IPS-18c (cell line): ENCODE measurements around the gene ZNF276.

Experiments
- H3K4me3 ChIP-seq: 2 replicates; pipeline ENCODE4 v1.7.0; 2013; ENCODE audit warnings: low read depth, mild to moderate bottlenecking, low read length, moderate library complexity; ENCODE audit not compliant: insufficient read depth
- H3K9me3 ChIP-seq: one replicate; pipeline ENCODE4 v1.6.1; 2013; ENCODE audit warnings: mild to moderate bottlenecking, low read length, moderate library complexity; ENCODE audit not compliant: control insufficient read depth, insufficient read depth

Gene ZNF276

GRCh38 chr16:89706518-89707260 lies 14.6 kb upstream of the ZNF276 start:
- Histone ChIP-seq H3K4me3 (no peak overlapping the region), H3K9me3 (no peaks in the 10 kb centered on the region)

DNA sequence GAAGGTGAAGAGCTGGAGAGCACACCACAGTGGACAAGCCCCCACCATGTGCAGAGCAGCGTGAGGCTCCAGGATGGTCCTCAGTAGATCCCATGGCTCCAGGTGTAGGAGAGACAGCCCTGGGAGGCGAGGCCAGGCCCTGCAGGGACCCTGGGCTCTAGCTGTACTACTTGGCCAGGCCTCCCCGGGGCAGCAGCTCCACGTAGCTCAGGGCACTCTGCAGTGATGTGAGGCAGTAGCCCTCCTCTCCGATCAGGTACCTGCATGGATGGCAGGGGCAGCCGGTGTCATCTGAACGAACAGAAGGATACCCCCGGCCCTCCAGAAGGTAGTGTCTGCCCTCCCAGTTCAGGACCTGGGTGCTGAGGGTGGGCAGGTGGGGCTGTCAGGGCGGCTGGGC lies 13.6 kb upstream of the ZNF276 start:
- no peaks in the 10 kb centered on the region for H3K9me3 ChIP-seq

GRCh38 chr16:89708481-89708931 lies 12.8 kb upstream of the ZNF276 start:
- no peaks in the 10 kb centered on the region for H3K9me3 ChIP-seq
- no peak overlapping the region for H3K4me3 ChIP-seq

More for the DNA sequence above, 13.6 kb upstream of the ZNF276 start:
- no peak overlapping the region for H3K4me3 ChIP-seq

GRCh38 chr16:89709166-89709565 lies 12.2 kb upstream of the ZNF276 start:
- H3K9me3 ChIP-seq, result no peaks in the 10 kb centered on the region
- H3K4me3 ChIP-seq, result no peak overlapping the region; the same call in 1 of the 2 replicates

- Histone ChIP-seq H3K9me3 (no peaks in the 10 kb centered on the region), H3K4me3 (no peak overlapping the region)
These were observed 11.5 kb upstream of the ZNF276 start for GRCh38 chr16:89709716-89710432.

DNA sequence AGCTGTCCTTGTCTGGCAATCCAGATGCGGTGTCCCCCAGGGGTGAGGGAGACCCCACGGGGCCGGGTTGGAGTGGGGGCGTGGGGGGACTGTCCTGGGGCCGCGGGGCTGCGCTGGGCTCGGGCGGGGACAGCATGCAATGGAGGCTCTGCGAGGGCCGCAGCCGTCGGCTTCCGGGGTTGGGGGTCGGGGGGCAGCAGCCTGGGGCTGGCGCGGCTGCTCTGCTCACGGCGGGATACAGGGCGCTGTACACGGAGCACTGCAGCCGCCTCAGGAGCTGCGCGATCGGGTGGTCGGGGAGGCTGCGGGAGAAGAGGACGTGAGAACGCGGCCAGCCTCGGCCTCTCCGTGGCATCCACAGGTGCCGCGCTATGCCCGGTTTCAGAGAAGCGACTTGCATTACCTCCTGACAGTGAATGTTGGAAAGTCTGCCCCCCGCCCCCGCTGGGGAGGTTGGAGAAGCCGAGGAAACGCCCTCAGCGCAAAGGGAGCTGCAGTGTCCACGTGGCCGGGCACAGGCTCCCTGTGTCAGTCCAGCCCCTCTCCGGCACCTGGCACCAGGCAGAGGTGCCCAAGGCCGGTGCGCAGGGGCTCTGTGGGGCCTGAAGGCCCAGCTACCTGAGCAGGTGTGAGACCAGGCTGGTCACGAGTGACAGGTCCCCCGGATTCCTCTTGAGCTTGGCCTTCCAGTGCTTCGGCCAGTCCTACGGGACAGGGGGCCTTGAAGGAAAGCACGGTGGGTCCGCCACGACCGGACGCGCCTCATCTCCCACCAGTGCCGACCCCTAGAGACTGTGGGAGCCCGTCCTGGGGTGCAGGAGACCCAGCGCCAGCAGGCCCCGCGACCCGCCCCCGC lies 10.4 kb upstream of the ZNF276 start:
- Histone ChIP-seq H3K4me3 (peak overlapping the region; percentile 24; the same call in 1 of the 2 replicates), H3K9me3 (no peaks in the 10 kb centered on the region)

GRCh38 chr16:89711601-89712273 lies 9.6 kb upstream of the ZNF276 start:
- peak overlapping the region; percentile 92 for H3K4me3 ChIP-seq
- no peaks in the 10 kb centered on the region for H3K9me3 ChIP-seq

- Histone ChIP-seq H3K4me3 (peak overlapping the region; percentile 92), H3K9me3 (no peaks in the 10 kb centered on the region)
These were observed 9.0 kb upstream of the ZNF276 start for GRCh38 chr16:89712274-89712781.

GRCh38 chr16:89716493-89716892 lies 4.8 kb upstream of the ZNF276 start:
- H3K9me3 ChIP-seq, result no peaks in the 10 kb centered on the region
- H3K4me3 ChIP-seq, result no peak overlapping the region

DNA sequence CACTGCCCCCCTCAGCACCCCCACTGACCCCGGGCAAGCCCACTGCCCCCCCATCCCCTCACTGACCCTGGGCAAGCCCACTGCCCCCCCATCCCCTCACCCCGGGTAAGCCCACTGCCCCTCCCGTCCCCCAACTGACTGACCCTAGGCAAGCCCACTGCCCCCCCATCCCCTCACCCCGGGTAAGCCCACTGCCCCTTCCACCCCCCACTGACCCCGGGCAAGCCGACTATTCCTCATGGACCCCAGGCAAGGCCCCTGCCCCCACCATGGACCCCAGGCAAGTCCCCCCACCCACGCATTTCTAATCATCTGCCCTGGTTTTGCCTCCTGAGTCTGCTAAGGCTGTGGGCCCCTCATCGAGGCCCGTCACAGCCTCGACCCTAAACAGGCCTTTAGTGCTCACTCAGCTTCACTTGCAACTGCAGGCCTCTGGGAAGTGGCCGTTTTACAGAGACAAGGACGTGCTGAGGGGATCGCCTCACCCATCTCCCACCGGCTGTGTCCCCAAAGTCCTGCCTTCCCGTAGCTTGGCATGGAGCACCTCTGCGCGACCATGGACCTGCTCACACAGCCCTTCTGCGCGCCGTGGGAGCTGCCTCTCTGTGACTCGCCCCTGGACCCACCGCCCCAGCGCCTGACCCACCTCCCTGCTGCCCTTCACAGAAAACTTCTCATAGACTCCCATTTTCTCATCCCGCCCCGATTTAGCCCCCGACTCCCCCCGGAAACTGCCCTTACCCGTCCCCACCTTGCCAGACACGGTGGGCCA lies 4.2 kb upstream of the ZNF276 start:
- Histone ChIP-seq H3K4me3 (no peak overlapping the region), H3K9me3 (no peaks in the 10 kb centered on the region)

DNA sequence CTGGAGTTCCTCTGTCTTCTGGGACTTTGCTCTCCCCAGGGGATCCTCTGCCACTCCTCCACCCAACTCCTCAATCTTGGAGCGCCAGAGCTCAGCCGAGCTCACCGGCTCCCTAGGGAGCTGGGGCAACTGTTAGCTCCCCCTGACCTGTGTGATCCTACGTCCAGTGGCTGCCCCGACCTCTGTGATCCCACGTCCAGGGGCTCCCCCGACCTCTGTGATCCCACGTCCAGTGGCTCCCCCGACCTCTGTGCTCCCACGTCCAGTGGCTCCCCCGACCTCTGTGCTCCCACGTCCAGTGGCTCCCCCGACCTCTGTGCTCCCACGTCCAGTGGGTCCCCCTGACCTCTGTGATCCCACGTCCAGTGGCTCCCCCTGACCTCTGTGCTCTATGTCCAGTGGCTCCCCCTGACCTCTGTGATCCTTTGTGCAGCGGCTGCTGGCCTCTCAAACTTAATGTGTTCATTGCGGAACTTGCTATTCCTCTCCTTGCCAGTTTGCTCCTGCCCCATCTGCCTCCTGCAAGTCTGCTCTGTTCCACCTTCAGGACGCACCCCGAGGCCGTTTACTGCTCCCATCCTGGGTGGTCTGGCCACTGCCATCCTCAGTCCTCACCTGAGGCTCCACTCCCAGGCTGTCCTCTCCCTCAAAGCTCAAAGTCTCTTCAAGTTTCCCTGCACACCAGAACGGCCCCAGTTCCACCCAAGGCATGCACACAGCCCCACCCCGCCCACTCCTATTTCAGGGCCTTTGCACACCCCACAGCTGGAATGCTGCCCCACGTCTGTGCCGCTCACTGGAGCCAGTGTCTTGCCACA lies 3.4 kb upstream of the ZNF276 start:
- H3K9me3 ChIP-seq, result no peaks in the 10 kb centered on the region
- H3K4me3 ChIP-seq, result no peak overlapping the region

DNA sequence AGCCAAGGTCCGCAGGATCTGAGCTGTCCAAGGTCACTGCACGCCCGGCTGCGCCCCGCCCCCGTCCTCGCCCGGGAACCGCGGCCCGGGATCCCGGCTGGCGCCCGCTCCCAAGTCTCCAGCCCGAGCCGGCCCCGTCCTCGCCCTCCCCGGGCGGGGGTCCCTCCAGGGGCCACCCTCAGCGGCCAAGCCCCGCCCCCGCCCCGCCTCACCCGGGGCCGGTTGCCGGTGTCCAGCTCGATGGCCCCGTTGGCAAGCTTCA lies 855 bp upstream of the ZNF276 start:
- Histone ChIP-seq H3K9me3 (no peaks in the 10 kb centered on the region), H3K4me3 (peak overlapping the region; percentile 70)

DNA sequence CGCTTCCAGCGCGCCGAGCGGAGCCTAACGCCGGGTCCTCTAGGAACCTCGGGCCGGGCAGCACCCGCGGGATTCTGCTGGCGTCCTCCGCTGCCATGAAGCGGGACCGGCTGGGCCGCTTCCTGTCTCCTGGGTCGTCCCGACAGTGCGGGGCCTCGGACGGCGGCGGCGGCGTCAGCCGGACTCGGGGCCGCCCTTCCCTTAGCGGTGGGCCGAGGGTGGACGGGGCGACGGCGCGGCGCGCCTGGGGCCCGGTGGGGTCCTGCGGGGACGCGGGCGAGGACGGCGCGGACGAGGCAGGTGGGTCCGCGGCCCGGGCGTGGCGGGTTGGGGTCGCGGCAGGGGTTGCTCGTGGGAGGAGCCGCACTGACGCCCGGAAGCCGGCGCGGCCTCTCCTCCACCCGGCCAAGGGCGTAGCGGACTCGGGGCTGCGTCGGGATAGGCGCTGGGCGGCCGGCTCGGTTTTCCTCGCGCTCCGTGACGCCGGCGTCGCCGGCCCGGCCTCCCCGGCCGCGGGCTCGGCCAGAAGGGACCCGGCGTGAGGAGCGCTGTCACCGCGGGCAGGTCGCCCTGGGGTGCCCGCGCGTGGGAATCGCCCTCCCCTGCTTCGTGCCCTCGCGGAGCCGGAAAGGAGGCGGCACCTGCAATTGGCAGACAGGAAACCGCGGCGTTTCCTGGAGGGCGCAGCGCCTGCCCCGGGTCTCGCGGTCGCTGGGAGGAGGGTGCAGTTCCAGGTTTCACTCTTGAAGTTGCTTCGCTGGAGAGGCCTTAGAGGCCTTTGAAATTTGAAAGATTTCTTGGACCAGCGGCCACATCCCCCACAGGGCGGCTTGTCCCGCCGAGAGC lies 432 bp downstream of the ZNF276 start:
- Histone ChIP-seq H3K9me3 (no peaks in the 10 kb centered on the region), H3K4me3 (peak overlapping the region; percentile 74)

GRCh38 chr16:89722392-89723278 lies 1.3 kb downstream of the ZNF276 start:
- H3K9me3 ChIP-seq, result no peaks in the 10 kb centered on the region
- H3K4me3 ChIP-seq, result peak overlapping the region; percentile 74
